DND-41 (cell line): Measurements from ENCODE around the gene HECTD3.

Experiments used
- ATAC-seq: fragments of 200-7000 bp; cut with Tn5 transposase; 3 replicates; pipeline ENCODE4 v1.9.1; 2021; ENCODE audit warnings: low read depth; ENCODE audit not compliant: insufficient read depth
- DNase-seq: peaks from one replicate; pipeline ENCODE4 v3.0.0-alpha.2; 2020
- H2AFZ ChIP-seq: 2 replicates; pipeline ENCODE4 v1.6.0; 2012; ENCODE audit warnings: low read depth, low read length
- H3K27ac ChIP-seq: 2 replicates; pipeline ENCODE4 v1.5.1; 2012; ENCODE audit warnings: low read length, inconsistent platforms
- H3K27me3 ChIP-seq: fragments of 200-600 bp; sonication (generic); 2 replicates; pipeline ENCODE4 v1.6.0; 2012; ENCODE audit warnings: low read length, mild to moderate bottlenecking, inconsistent platforms; ENCODE audit not compliant: insufficient read depth, poor library complexity
- H3K36me3 ChIP-seq: 2 replicates; pipeline ENCODE4 v1.5.1; 2012; ENCODE audit warnings: low read length, inconsistent platforms; ENCODE audit not compliant: insufficient read depth
- H3K4me1 ChIP-seq: 2 replicates; pipeline ENCODE4 v1.5.1; 2012; ENCODE audit warnings: mild to moderate bottlenecking, low read length; ENCODE audit not compliant: insufficient read depth
- H3K4me2 ChIP-seq: 2 replicates; pipeline ENCODE4 v1.6.0; 2012; ENCODE audit warnings: mild to moderate bottlenecking, moderate library complexity, low read length, inconsistent platforms; ENCODE audit not compliant: insufficient read depth
- H3K4me3 ChIP-seq, 2 experiments: fragments of 200-600 bp in 1 of 2; shearing (Covaris generic) in 1 of 2; 2 replicates each; pipeline ENCODE4 v1.5.1; 2012 to 2016; ENCODE audit warnings: inconsistent platforms in 2 of 2, low read length in 2 of 2, mild to moderate bottlenecking in 2 of 2, low read depth in 1 of 2, moderate library complexity in 1 of 2
- H3K79me2 ChIP-seq: 2 replicates; pipeline ENCODE4 v1.6.0; 2012; ENCODE audit warnings: low read length, inconsistent platforms; ENCODE audit not compliant: insufficient read depth
- H3K9ac ChIP-seq: 2 replicates; pipeline ENCODE4 v1.6.0; 2012; ENCODE audit warnings: low read depth, mild to moderate bottlenecking, inconsistent platforms, low read length, moderate library complexity
- H3K9me3 ChIP-seq: 2 replicates; pipeline ENCODE4 v1.5.1; 2012; ENCODE audit warnings: low read length, moderate library complexity, mild to moderate bottlenecking, inconsistent platforms; ENCODE audit not compliant: insufficient read depth, severe bottlenecking
- H4K20me1 ChIP-seq: 2 replicates; pipeline ENCODE4 v1.6.0; 2012; ENCODE audit warnings: low read length; ENCODE audit not compliant: insufficient read depth
- CTCF ChIP-seq: IDR thresholded peaks from 2 replicates; pipeline ENCODE4 v1.5.1; 2012; ENCODE audit warnings: borderline replicate concordance, low read length, moderate library complexity, mild to moderate bottlenecking; ENCODE audit not compliant: poor library complexity, severe bottlenecking; ENCODE audit errors: extremely low read depth
- EZH2 ChIP-seq: IDR thresholded peaks from 3 replicates; pipeline ENCODE4 v1.6.1; 2012; ENCODE audit warnings: borderline replicate concordance, low read depth, mild to moderate bottlenecking, moderate library complexity, low read length, inconsistent platforms; ENCODE audit not compliant: severe bottlenecking

Gene HECTD3

GRCh38 chr1:45037456-45037855, 26.3 kb upstream of the HECTD3 start:
- Histone ChIP-seq H4K20me1 (no peaks in the 10 kb centered on the region), H3K9ac (no peak overlapping the region), H2AFZ (no peak overlapping the region), H3K4me2 (no peak overlapping the region), H3K9me3 (no peaks in the 10 kb centered on the region), H3K4me1 (peaks cover 8% of the 10 kb centered on the region; the same call in 1 of the 2 replicates), H3K79me2 (no peaks in the 10 kb centered on the region), H3K27ac (no peak overlapping the region), H3K36me3 (no peaks in the 10 kb centered on the region), H3K4me3 (no peak overlapping the region), H3K27me3 (no peaks in the 10 kb centered on the region)
- no peak for TF ChIP-seq EZH2
- no peak for TF ChIP-seq CTCF
- no peak for ATAC-seq
- no peak for DNase-seq

- DNase-seq (no peak), ATAC-seq (no peak)
- no peaks in the 10 kb centered on the region for H3K9me3 ChIP-seq
- H3K4me1 ChIP-seq = peaks cover 8% of the 10 kb centered on the region; the same call in 1 of the 2 replicates
- TF ChIP-seq CTCF (no peak), EZH2 (no peak)
- no peak overlapping the region for H3K4me3 ChIP-seq
- no peak overlapping the region for H3K4me2 ChIP-seq
- H3K27me3 ChIP-seq = no peaks in the 10 kb centered on the region
- H4K20me1 ChIP-seq = no peaks in the 10 kb centered on the region
- no peaks in the 10 kb centered on the region for H3K79me2 ChIP-seq
- no peak overlapping the region for H3K9ac ChIP-seq
- no peak overlapping the region; the same call in 1 of the 2 replicates for H2AFZ ChIP-seq
- no peaks in the 10 kb centered on the region for H3K36me3 ChIP-seq
- no peak overlapping the region for H3K27ac ChIP-seq
Measured at GRCh38 chr1:45035631-45036301, 24.6 kb upstream of the HECTD3 start.

- no peaks in the 10 kb centered on the region for H4K20me1 ChIP-seq
- no peaks in the 10 kb centered on the region for H3K27me3 ChIP-seq
- H3K4me2 ChIP-seq = no peak overlapping the region
- no peaks in the 10 kb centered on the region for H3K9me3 ChIP-seq
- H3K36me3 ChIP-seq = no peaks in the 10 kb centered on the region
- H2AFZ ChIP-seq = no peak overlapping the region
- TF ChIP-seq EZH2 (no peak), CTCF (no peak)
- peak overlapping the region; percentile 23; the same call in 1 of the 2 replicates for H3K9ac ChIP-seq
- H3K27ac ChIP-seq = no peak overlapping the region
- no peaks in the 10 kb centered on the region for H3K79me2 ChIP-seq
- peaks cover 8% of the 10 kb centered on the region; the same call in 1 of the 2 replicates for H3K4me1 ChIP-seq
- ATAC-seq (peak; percentile 99), DNase-seq (no peak)
- no peak overlapping the region for H3K4me3 ChIP-seq
Measured at GRCh38 chr1:45033356-45033755, 22.2 kb upstream of the HECTD3 start.
